HTR-8/SVneo (cell line): ENCODE data around the gene CSRP3.
A peak's percentile ranks its signal among the peaks of the same experiment; 100 is the strongest.

ENCODE experiments used
- DNase-seq: peaks from one replicate; pipeline ENCODE4 v3.0.0; 2011; ENCODE audit warnings: low spot score, mixed read lengths; ENCODE audit not compliant: insufficient read length
- FAIRE-seq: peaks from 2 replicates; lab custom pipeline; 2011; peaks lifted over from hg19 to GRCh38; lab: Jason Lieb, UNC

The CSRP3 gene

GRCh38 chr11:19226378-19227195 lies 24.8 kb upstream of the CSRP3 start:
- DNase-seq: no peak
- no peak for FAIRE-seq

GRCh38 chr11:19225581-19225980 lies 23.8 kb upstream of the CSRP3 start:
- FAIRE-seq: no peak
- no peak for DNase-seq

- FAIRE-seq (no peak), DNase-seq (no peak)
These were observed 23.3 kb upstream of the CSRP3 start for GRCh38 chr11:19225123-19225522.

GRCh38 chr11:19220903-19221724 lies 19.3 kb upstream of the CSRP3 start:
- DNase-seq (no peak), FAIRE-seq (no peak)

GRCh38 chr11:19218786-19219460 lies 17.1 kb upstream of the CSRP3 start:
- DNase-seq: no peak
- FAIRE-seq: no peak

GRCh38 chr11:19218216-19218615 lies 16.4 kb upstream of the CSRP3 start:
- DNase-seq (no peak), FAIRE-seq (no peak)

- DNase-seq: no peak
- FAIRE-seq: no peak
These were observed 15.1 kb upstream of the CSRP3 start for GRCh38 chr11:19216709-19217374.

GRCh38 chr11:19216021-19216420 lies 14.2 kb upstream of the CSRP3 start:
- FAIRE-seq (no peak), DNase-seq (no peak)

GRCh38 chr11:19209617-19210370 lies 8.0 kb upstream of the CSRP3 start:
- FAIRE-seq (no peak), DNase-seq (no peak)

GRCh38 chr11:19208959-19209546 lies 7.3 kb upstream of the CSRP3 start:
- DNase-seq: no peak
- no peak for FAIRE-seq

GRCh38 chr11:19208181-19208580 lies 6.4 kb upstream of the CSRP3 start:
- no peak for DNase-seq
- FAIRE-seq: no peak

- FAIRE-seq: no peak
- no peak for DNase-seq
These were observed 3.1 kb upstream of the CSRP3 start for GRCh38 chr11:19204836-19205235.

GRCh38 chr11:19200410-19201201 lies 1.2 kb downstream of the CSRP3 start:
- FAIRE-seq: no peak
- peak; percentile 34 for DNase-seq

GRCh38 chr11:19199771-19200170 lies 2.0 kb downstream of the CSRP3 start:
- FAIRE-seq (no peak), DNase-seq (no peak)

- DNase-seq (no peak), FAIRE-seq (no peak)
These were observed 2.7 kb downstream of the CSRP3 start for GRCh38 chr11:19199048-19199447.

- no peak for FAIRE-seq
- DNase-seq: no peak
These were observed 5.4 kb downstream of the CSRP3 start for GRCh38 chr11:19196432-19196831.

- FAIRE-seq: no peak
These were observed 7.0 kb downstream of the CSRP3 start for GRCh38 chr11:19194620-19195308.

GRCh38 chr11:19193916-19194315 lies 7.9 kb downstream of the CSRP3 start:
- DNase-seq (no peak), FAIRE-seq (no peak)

More at GRCh38 chr11:19194620-19195308, 7.0 kb downstream of the CSRP3 start:
- no peak for DNase-seq
